ENCODE results near the gene PORCN. TPM values are rescaled to one million over a fixed set of nuclear protein-coding genes. Genes with fewer than 3 reads are reported as not detected.

The PORCN gene
- polyA plus RNA-seq, 1 donor (not counting 4 experiments of a cell fraction or from before 2014, with no cell fraction given) = 52.2 TPM

- Histone ChIP-seq H3K9me1 (ENCODE audit: control insufficient read depth, extremely low read depth, insufficient read depth, low read length) (no peaks in the 10 kb centered on the region), H3K36me3 (ENCODE audit: control insufficient read depth in 2 of 2, extremely low read depth in 1 of 2, insufficient read depth in 2 of 2, low read length in 2 of 2) (no peaks in the 10 kb centered on the region), H3K27ac (ENCODE audit: control insufficient read depth, insufficient read depth, low read length) (no peak overlapping the region), H3K9me3 (ENCODE audit: control insufficient read depth, low read depth, low read length) (no peaks in the 10 kb centered on the region), H3K79me2 (ENCODE audit: control insufficient read depth, insufficient read depth, low read length) (no peaks in the 10 kb centered on the region), H3K4me3 (ENCODE audit: control insufficient read depth in 2 of 3, extremely low read depth in 1 of 3, insufficient read depth in 2 of 3, low read depth in 1 of 3, low read length in 3 of 3) (no peak overlapping the region), H2AFZ (ENCODE audit: control insufficient read depth, low read length) (no peak overlapping the region), H3K9ac (ENCODE audit: control insufficient read depth, extremely low read depth, insufficient read depth, low read length) (no peak overlapping the region), H4K20me1 (ENCODE audit: control insufficient read depth, extremely low read depth, insufficient read depth, low read length) (no peaks in the 10 kb centered on the region), H3K4me2 (ENCODE audit: control insufficient read depth, extremely low read depth, insufficient read depth, low read depth, low read length) (peak overlapping the region; percentile 6), H3K27me3 (ENCODE audit: control insufficient read depth, extremely low read depth, insufficient read depth, low read length) (no peaks in the 10 kb centered on the region), H3K4me1 (ENCODE audit: control insufficient read depth, extremely low read depth, insufficient read depth, low read length) (peaks cover 11% of the 10 kb centered on the region)
- FAIRE-seq (peak; percentile 52), DNase-seq (ENCODE audit: low read depth, low spot score) (no peak)
- TF ChIP-seq EZH2 (IDR thresholded peaks at IDR 0.05; ENCODE audit: low read length) = no peak
- TF ChIP-seq, protein P1, sequence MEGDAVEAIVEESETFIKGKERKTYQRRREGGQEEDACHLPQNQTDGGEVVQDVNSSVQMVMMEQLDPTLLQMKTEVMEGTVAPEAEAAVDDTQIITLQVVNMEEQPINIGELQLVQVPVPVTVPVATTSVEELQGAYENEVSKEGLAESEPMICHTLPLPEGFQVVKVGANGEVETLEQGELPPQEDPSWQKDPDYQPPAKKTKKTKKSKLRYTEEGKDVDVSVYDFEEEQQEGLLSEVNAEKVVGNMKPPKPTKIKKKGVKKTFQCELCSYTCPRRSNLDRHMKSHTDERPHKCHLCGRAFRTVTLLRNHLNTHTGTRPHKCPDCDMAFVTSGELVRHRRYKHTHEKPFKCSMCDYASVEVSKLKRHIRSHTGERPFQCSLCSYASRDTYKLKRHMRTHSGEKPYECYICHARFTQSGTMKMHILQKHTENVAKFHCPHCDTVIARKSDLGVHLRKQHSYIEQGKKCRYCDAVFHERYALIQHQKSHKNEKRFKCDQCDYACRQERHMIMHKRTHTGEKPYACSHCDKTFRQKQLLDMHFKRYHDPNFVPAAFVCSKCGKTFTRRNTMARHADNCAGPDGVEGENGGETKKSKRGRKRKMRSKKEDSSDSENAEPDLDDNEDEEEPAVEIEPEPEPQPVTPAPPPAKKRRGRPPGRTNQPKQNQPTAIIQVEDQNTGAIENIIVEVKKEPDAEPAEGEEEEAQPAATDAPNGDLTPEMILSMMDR (optimal IDR thresholded peaks at IDR 0.05 in 1 of 3, IDR thresholded peaks at IDR 0.05 in 1 of 3, conservative IDR thresholded peaks at IDR 0.05 in 1 of 3; ENCODE audit: extremely low read depth in 1 of 3, insufficient read depth in 2 of 3, low read length in 3 of 3) = no peak
- dilution Hi-C loops (cut with MboI; ENCODE audit: extremely low pct_ligation_motif_present, low sequenced_read_pairs) = no loop called here
These were observed 10.4 kb upstream of the PORCN start for GRCh38 chrX:48498374-48498809.

DNA sequence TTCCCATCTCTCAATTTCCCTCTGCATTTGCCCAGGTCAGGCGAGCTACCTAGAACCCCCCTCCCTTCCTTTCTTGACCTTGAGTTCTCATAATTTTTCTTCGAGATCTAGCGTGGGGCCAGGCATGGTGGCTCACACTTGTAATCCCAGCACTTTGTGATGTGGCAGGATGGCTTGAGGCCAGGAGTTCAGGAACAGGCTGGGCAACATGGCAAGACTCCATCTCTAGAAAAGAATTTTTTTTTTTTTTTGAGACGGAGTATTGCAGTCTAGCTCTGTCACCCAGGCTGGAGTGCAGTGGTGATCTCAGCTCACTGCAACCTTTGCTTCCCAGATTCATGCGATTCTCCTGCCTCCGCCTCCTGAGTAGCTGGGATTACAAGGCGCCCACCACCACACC, 4.5 kb upstream of the PORCN start:
- Histone ChIP-seq H3K27me3 (ENCODE audit: control insufficient read depth, extremely low read depth, insufficient read depth, low read length) (no peaks in the 10 kb centered on the region), H3K9ac (ENCODE audit: control insufficient read depth, extremely low read depth, insufficient read depth, low read length) (no peak overlapping the region), H3K36me3 (ENCODE audit: control insufficient read depth in 2 of 2, extremely low read depth in 1 of 2, insufficient read depth in 2 of 2, low read length in 2 of 2) (no peaks in the 10 kb centered on the region), H3K9me1 (ENCODE audit: control insufficient read depth, extremely low read depth, insufficient read depth, low read length) (no peaks in the 10 kb centered on the region), H3K79me2 (ENCODE audit: control insufficient read depth, insufficient read depth, low read length) (peaks cover 2% of the 10 kb centered on the region), H3K4me3 (ENCODE audit: control insufficient read depth in 2 of 3, extremely low read depth in 1 of 3, insufficient read depth in 2 of 3, low read depth in 1 of 3, low read length in 3 of 3) (no peak overlapping the region), H3K27ac (ENCODE audit: control insufficient read depth, insufficient read depth, low read length) (no peak overlapping the region), H3K4me2 (ENCODE audit: control insufficient read depth, extremely low read depth, insufficient read depth, low read depth, low read length) (no peak overlapping the region), H2AFZ (ENCODE audit: control insufficient read depth, low read length) (no peak overlapping the region), H4K20me1 (ENCODE audit: control insufficient read depth, extremely low read depth, insufficient read depth, low read length) (no peaks in the 10 kb centered on the region), H3K9me3 (ENCODE audit: control insufficient read depth, low read depth, low read length) (no peaks in the 10 kb centered on the region), H3K4me1 (ENCODE audit: control insufficient read depth, extremely low read depth, insufficient read depth, low read length) (no peaks in the 10 kb centered on the region)
- FAIRE-seq (no peak), DNase-seq (ENCODE audit: low read depth, low spot score) (no peak)
- dilution Hi-C loops (cut with MboI; ENCODE audit: extremely low pct_ligation_motif_present, low sequenced_read_pairs) = no loop called here
- no peak for TF ChIP-seq EZH2 (IDR thresholded peaks at IDR 0.05; ENCODE audit: low read length)
- TF ChIP-seq, protein P1 (optimal IDR thresholded peaks at IDR 0.05 in 1 of 3, IDR thresholded peaks at IDR 0.05 in 1 of 3, conservative IDR thresholded peaks at IDR 0.05 in 1 of 3; ENCODE audit: extremely low read depth in 1 of 3, insufficient read depth in 2 of 3, low read length in 3 of 3) = no peak

Measured in keratinocyte (primary cell).